T follicular helper cell (primary cell): Measurements from ENCODE around the gene HBQ1.
"Not testable (repeated sequence)": the region's sequence is repeated elsewhere in the genome, so short reads cannot be mapped to it uniquely, and the experiment has no call there.

Experiments used
- DNase-seq: peaks from one replicate; pipeline ENCODE4 v3.0.0-alpha.2; 2020; ENCODE audit warnings: low read depth

The HBQ1 gene

DNA sequence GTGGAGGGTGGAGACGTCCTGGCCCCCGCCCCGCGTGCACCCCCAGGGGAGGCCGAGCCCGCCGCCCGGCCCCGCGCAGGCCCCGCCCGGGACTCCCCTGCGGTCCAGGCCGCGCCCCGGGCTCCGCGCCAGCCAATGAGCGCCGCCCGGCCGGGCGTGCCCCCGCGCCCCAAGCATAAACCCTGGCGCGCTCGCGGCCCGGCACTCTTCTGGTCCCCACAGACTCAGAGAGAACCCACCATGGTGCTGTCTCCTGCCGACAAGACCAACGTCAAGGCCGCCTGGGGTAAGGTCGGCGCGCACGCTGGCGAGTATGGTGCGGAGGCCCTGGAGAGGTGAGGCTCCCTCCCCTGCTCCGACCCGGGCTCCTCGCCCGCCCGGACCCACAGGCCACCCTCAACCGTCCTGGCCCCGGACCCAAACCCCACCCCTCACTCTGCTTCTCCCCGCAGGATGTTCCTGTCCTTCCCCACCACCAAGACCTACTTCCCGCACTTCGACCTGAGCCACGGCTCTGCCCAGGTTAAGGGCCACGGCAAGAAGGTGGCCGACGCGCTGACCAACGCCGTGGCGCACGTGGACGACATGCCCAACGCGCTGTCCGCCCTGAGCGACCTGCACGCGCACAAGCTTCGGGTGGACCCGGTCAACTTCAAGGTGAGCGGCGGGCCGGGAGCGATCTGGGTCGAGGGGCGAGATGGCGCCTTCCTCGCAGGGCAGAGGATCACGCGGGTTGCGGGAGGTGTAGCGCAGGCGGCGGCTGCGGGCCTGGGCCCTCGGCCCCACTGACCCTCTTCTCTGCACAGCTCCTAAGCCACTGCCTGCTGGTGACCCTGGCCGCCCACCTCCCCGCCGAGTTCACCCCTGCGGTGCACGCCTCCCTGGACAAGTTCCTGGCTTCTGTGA, 3.5 kb upstream of the HBQ1 start, which contains the start of gene HBA1:
Gene HBA1, plus strand, starts transcription at position 204 of the 906 bp plus-strand sequence. Its CDS starts 37 bp downstream, at position 241.
- DNase-seq: not testable (repeated sequence)

- DNase-seq: no peak
These were observed 2.9 kb upstream of the HBQ1 start for GRCh38 chr16:177394-177822.

- no peak for DNase-seq
These were observed 2.1 kb upstream of the HBQ1 start for GRCh38 chr16:177981-178667.

DNA sequence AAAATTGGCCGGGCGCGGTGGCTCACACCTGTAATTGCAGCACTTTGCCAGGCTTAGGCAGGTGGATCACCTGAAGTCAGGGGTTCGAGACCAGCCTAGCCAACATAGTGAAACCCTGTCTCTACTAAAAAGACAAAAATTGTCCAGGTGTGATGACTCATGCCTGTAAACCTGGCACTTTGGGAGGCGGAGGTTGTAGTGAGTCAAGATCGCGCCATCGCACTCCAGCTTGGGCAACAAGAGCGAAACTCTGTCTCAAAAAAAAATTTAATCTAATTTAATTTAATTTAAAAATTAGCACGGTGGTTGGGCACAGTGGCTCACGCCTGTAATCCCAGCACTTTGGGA, 1.6 kb upstream of the HBQ1 start:
- DNase-seq: no peak

- DNase-seq: no peak
These were observed 807 bp upstream of the HBQ1 start for GRCh38 chr16:179211-180092.

GRCh38 chr16:180681-181564, 664 bp downstream of the HBQ1 start:
- peak; percentile 76 for DNase-seq

DNA sequence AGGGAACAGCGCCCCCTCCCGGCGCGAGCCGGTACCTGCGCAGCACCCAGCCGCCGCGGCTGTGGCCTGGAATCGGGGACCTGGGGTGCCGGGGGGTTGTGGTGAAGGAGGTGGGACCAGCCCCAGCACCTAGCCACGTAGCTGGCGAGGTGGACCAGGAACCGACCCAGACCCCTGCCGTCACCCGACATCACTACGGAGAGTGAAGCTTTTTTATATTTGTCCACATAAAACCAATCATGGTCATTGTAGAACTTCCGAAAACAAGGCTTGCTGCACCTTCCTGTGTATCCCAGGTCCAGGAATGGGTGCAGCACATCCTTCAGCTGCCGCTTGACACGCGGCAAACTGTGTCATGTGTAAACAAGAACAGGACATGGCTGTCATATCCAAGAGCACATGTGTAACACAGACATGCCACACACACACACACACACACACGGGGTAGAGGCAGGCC, 1.3 kb downstream of the HBQ1 start:
- DNase-seq: no peak

DNA sequence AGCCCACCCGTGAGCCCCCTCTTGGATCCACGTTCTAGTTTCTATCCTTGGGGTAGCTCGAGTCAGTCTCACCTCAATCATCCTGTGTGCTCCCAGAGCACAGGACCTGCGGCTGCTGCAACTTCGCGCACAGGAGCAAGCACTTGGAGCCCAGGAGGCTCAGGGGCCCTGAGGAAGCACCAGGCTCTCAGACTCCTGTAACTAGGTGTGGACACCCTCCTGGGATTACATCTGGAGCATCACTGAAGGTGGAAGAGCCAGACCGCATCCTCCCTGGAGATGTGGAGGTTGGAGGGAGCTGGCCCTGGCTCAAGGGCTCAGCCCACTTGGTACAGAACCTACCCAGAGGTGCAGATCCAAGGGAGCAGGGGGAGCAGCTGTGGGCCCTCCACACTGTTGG, 2.7 kb downstream of the HBQ1 start:
- DNase-seq: no peak

DNA sequence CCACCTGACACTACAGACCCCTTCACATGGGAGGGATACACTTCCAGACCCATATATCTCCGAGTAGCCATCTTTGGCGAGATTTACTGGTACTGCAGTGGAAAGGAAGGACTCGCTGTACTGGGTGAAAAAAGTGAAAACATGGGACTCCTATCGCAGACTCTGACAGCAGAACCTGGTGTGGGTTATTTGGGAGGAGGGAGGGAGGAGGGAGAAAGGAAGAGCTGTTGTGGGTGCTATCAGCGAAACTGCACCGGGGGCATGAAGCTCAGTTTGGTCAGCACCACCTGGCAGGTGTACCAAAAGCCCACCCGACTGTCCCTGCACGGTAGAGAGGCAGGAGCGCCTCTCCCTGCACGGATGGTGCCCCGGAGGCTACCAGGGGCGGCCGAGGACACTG, 5.0 kb downstream of the HBQ1 start:
- DNase-seq: no peak

GRCh38 chr16:185691-186090, 5.4 kb downstream of the HBQ1 start:
- DNase-seq: no peak

DNA sequence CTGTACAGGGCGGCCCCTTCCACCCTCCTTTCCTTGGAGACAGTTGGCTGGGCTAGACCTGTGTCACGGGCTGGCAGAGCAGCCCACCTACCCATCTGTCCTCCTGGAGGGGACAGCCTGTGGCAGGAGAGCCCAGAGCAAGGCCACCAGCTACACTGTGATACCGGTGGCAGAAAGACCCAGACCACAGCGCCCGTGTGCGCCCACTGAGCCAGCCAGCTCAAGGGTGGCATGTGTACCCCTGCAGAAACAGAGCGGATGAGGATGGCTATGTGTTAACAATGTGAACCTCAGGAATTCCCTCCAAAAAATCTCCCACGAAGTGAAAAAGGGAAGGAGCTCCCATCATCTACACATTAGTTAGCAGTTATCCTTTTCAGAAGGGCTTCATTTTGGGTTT, 7.1 kb downstream of the HBQ1 start:
- DNase-seq: no peak

- DNase-seq: no peak
These were observed 8.4 kb downstream of the HBQ1 start for GRCh38 chr16:188674-189073.

DNA sequence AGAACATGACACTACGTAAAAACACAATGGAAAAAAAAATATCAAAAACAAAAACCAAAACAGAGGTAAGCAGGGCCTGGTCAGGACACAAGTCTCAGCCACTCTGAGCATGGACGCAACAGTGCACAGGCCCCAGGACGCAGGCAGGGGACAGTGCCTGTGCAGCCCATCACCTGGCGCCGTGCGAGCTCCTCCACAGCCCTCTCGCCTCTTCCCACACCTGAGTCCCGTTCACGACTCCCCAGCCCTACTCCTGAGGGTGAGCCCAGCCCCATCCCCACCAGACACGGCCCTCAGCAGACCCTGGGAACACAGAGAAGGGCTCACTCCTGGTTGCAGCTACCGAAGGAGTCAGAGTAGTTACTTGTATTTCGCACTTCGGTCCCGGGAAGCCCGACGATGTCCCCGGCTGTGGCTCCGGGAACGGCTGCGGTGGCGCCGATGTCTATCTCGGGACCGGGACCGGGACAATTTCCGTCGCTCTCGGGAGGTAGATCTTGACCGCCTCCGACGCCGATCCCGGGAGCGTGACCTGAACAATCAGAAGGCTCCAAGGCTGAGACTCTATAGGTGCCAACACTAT, 9.4 kb downstream of the HBQ1 start:
- no peak for DNase-seq

GRCh38 chr16:191831-192230, 11.6 kb downstream of the HBQ1 start:
- no peak for DNase-seq

DNA sequence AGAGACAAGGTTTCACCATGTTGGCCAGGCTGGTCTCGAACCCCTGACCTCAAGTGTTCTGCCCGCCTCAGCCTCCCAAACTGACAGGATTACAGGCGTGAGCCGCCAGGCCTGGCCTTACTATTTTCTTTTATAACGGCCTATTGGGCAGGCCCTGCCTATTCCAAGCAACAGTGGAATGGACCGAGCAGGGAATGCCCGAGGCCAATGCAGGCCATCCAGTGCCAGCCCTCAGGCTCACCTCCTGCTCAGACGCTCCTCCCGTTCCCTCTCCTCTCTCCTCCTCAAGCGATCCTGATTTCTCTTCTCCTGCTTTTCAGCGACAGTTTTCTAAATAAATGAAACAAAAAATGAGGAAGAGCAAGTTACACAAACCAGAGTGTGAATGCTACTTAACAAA, 12.4 kb downstream of the HBQ1 start:
- no peak for DNase-seq

DNA sequence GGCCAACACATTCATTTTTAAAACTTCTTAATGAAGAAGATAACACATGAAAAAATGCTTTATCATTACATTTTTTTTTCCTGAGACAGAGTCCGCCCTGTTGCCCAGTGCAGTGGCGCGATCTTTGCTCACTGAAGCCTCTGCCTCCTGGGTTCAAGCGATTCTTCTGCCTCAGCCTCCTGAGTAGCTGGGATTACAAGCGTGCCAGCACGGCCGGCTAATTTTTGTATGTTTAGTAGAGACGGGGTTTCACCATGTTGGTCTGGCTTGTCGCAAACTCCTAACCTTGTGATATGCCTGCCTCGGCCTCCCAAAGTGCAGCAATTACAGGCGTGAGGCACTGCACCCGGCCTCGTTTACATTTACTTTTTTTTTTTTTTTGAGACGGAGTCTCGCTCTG, 13.2 kb downstream of the HBQ1 start:
- no peak for DNase-seq

- DNase-seq: no peak
These were observed 14.3 kb downstream of the HBQ1 start for GRCh38 chr16:194516-194915.

DNA sequence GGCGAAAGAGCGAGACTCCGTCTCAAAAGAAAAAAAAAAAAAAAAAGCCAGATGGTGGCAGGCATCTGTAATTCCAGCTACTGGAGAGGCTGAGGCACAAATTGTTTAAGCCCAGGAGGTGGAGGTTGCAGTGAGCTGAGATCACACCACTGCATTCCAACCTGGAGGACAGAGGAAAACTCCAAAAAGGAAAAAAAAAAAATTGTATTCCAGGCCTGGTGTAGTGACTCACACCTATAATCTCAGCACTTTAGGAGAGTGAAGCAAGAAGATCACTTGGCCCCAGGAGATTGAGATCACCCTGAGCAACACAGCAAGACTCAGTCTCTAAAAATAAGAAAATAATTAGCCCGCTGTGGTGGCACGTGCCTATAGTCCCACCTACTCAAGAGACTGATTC, 20.1 kb downstream of the HBQ1 start:
- DNase-seq: no peak

GRCh38 chr16:203246-203645, 23.0 kb downstream of the HBQ1 start:
- no peak for DNase-seq

GRCh38 chr16:204046-204445, 23.8 kb downstream of the HBQ1 start:
- not testable (repeated sequence) for DNase-seq

DNA sequence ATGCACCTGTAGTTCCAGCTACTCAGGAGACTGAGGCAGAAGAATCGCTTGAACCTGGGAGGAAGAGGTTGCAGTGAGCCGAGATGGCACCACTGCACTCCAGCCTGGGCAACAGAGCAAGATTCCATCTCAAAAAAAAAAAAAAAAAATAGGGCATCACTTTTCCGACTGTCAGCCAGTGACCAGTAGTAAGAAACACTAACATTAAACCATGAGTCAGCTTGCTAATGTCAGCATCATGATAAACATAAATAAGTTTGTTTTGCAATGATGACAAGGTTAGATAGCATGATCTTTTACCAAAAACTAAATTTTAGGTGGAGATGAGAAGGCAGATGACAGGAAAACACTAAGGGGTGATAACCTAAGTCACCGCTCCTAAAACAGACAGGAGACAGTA, 29.1 kb downstream of the HBQ1 start:
- DNase-seq: not testable (repeated sequence)
